HEK293 (cell line): ENCODE measurements around the gene CCR6.

Experiments
- ATF2 ChIP-seq: fragments of 450-650 bp; formaldehyde crosslinking; IDR thresholded peaks from 2 replicates; pipeline ENCODE4 v1.5.1; 2016; ENCODE audit warnings: missing biosample characterization, missing genetic modification characterization, low read depth
- BCL11A ChIP-seq: fragments of 450-650 bp; formaldehyde crosslinking; IDR thresholded peaks from 2 replicates; pipeline ENCODE4 v1.5.1; 2016; ENCODE audit warnings: low read depth, missing biosample characterization, missing genetic modification characterization
- CTCF ChIP-seq: fragments of 450-650 bp; formaldehyde crosslinking; IDR thresholded peaks from 2 replicates; pipeline ENCODE4 v1.5.1; 2016; ENCODE audit warnings: missing biosample characterization, missing genetic modification characterization
- HOXA7 ChIP-seq: sonication (generic); formaldehyde crosslinking; IDR thresholded peaks from 2 replicates; pipeline ENCODE4 v1.8.1; 2022; ENCODE audit warnings: missing genetic modification reagents, borderline replicate concordance
- RBAK ChIP-seq: fragments of 450-650 bp; formaldehyde crosslinking; IDR thresholded peaks from 2 replicates; pipeline ENCODE4 v1.5.1; 2016; ENCODE audit warnings: missing biosample characterization, missing genetic modification characterization
- REST ChIP-seq: fragments of 450-650 bp; formaldehyde crosslinking; IDR thresholded peaks from 2 replicates; pipeline ENCODE4 v1.5.1; 2016; ENCODE audit warnings: missing biosample characterization, missing genetic modification characterization
- SETDB1 ChIP-seq: IDR thresholded peaks from one replicate; pipeline ENCODE4 v1.6.1; 2017; ENCODE audit warnings: mild to moderate bottlenecking, low read length, moderate library complexity, mixed read lengths; ENCODE audit not compliant: insufficient read length
- YY1 ChIP-seq: fragments of 450-650 bp; formaldehyde crosslinking; IDR thresholded peaks from 2 replicates; pipeline ENCODE4 v1.5.1; 2018; ENCODE audit warnings: missing biosample characterization, missing genetic modification characterization
- ZNF248 ChIP-seq: fragments of 450-650 bp; formaldehyde crosslinking; IDR thresholded peaks from 2 replicates; pipeline ENCODE4 v1.5.1; 2017; ENCODE audit warnings: missing biosample characterization, missing genetic modification characterization
- ZNF513 ChIP-seq: fragments of 450-650 bp; IDR thresholded peaks from 2 replicates; pipeline ENCODE4 v1.5.1; 2018; ENCODE audit warnings: missing biosample characterization, missing genetic modification characterization
- ZNF621 ChIP-seq: fragments of 450-650 bp; formaldehyde crosslinking; IDR thresholded peaks from 2 replicates; pipeline ENCODE4 v1.5.1; 2017; ENCODE audit warnings: missing biosample characterization, missing genetic modification characterization
- ZNF701 ChIP-seq: fragments of 450-650 bp; formaldehyde crosslinking; IDR thresholded peaks from 2 replicates; pipeline ENCODE4 v1.5.1; 2016; ENCODE audit warnings: missing biosample characterization, missing genetic modification characterization
- ZNF707 ChIP-seq: fragments of 450-650 bp; formaldehyde crosslinking; IDR thresholded peaks from 2 replicates; pipeline ENCODE4 v1.5.1; 2016; ENCODE audit warnings: missing biosample characterization, missing genetic modification characterization
- ZSCAN16 ChIP-seq: fragments of 450-650 bp; formaldehyde crosslinking; IDR thresholded peaks from 2 replicates; pipeline ENCODE4 v1.5.1; 2016; ENCODE audit warnings: missing biosample characterization, missing genetic modification characterization

- TF ChIP-seq YY1 (tag by site-specific recombination) (no peak), BCL11A (tag by site-specific recombination) (no peak), ZNF621 (tag by site-specific recombination) (no peak), ZSCAN16 (no peak), CTCF (no peak), ATF2 (tag by site-specific recombination) (no peak), SETDB1 (no peak), ZNF248 (tag by site-specific recombination) (no peak), ZNF707 (no peak), ZNF513 (tag by site-specific recombination) (no peak), HOXA7 (CRISPR knock-in tag) (no peak), RBAK (tag by site-specific recombination) (no peak), REST (tag by site-specific recombination) (no peak), ZNF701 (tag by site-specific recombination) (no peak)
Measured at GRCh38 chr6:167122827-167123657, at the start of gene CCR6.
